Nephron (organoid): ENCODE results near the gene RIMBP2.

Experiments used
- H3K27ac Mint-ChIP-seq, 3 experiments: 2 replicates each; pipeline ENCODE4 v1.8.0; 2020; ENCODE audit warnings: mixed read lengths in 3 of 3, mild to moderate bottlenecking in 2 of 3, moderate library complexity in 1 of 3
- H3K27me3 Mint-ChIP-seq: 2 replicates; pipeline ENCODE4 v1.8.0; 2021; ENCODE audit warnings: low read depth, mild to moderate bottlenecking, moderate library complexity, mixed read lengths
- H3K36me3 Mint-ChIP-seq: 2 replicates; pipeline ENCODE4 v1.8.0; 2020; ENCODE audit warnings: low read depth, mixed read lengths
- H3K4me1 Mint-ChIP-seq: 2 replicates; pipeline ENCODE4 v1.8.0; 2020; ENCODE audit warnings: mixed read lengths
- H3K4me3 Mint-ChIP-seq, 3 experiments: 2 replicates each; pipeline ENCODE4 v1.8.0; 2020; ENCODE audit warnings: mild to moderate bottlenecking in 3 of 3, mixed read lengths in 3 of 3, moderate library complexity in 2 of 3
- H3K9me3 Mint-ChIP-seq: 2 replicates; pipeline ENCODE4 v1.8.0; 2020; ENCODE audit warnings: mixed read lengths
- TF ChIP-seq, protein P1 (sequence below), 3 experiments: fragments of 200-600 bp; sonication (generic); IDR thresholded peaks; one replicate each; pipeline ENCODE4 v1.5.0; 2021; ENCODE audit warnings: antibody characterized with exemption in 3 of 3; ENCODE audit not compliant: unreplicated experiment in 3 of 3

The RIMBP2 gene

DNA sequence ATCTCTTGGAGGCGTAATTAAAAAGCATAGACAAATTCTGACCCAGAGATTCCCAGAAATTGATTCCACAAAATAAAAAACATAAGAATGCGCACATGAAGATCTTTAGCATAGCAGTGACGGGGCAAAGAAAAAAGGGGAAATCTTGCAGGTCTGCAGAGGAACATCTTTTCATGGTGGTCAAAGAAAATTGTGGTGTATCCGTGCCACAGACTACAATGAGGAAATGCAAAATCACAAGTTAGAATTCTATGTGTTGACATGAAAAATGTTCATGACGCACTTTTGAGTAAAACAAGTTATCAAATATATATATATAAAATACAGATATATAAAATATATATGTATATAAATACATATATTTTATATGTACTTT is 101.6 kb downstream of the RIMBP2 start:
- TF ChIP-seq, protein P1, sequence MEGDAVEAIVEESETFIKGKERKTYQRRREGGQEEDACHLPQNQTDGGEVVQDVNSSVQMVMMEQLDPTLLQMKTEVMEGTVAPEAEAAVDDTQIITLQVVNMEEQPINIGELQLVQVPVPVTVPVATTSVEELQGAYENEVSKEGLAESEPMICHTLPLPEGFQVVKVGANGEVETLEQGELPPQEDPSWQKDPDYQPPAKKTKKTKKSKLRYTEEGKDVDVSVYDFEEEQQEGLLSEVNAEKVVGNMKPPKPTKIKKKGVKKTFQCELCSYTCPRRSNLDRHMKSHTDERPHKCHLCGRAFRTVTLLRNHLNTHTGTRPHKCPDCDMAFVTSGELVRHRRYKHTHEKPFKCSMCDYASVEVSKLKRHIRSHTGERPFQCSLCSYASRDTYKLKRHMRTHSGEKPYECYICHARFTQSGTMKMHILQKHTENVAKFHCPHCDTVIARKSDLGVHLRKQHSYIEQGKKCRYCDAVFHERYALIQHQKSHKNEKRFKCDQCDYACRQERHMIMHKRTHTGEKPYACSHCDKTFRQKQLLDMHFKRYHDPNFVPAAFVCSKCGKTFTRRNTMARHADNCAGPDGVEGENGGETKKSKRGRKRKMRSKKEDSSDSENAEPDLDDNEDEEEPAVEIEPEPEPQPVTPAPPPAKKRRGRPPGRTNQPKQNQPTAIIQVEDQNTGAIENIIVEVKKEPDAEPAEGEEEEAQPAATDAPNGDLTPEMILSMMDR (IDR thresholded peaks at IDR 0.05; ENCODE audit: unreplicated experiment in 3 of 3) = no peak
- Mint-ChIP-seq H3K27me3 (no peaks in the 10 kb centered on the region), H3K27ac (no peak overlapping the region), H3K4me1 (no peaks in the 10 kb centered on the region), H3K36me3 (no peaks in the 10 kb centered on the region), H3K9me3 (no peaks in the 10 kb centered on the region), H3K4me3 (no peak overlapping the region)

DNA sequence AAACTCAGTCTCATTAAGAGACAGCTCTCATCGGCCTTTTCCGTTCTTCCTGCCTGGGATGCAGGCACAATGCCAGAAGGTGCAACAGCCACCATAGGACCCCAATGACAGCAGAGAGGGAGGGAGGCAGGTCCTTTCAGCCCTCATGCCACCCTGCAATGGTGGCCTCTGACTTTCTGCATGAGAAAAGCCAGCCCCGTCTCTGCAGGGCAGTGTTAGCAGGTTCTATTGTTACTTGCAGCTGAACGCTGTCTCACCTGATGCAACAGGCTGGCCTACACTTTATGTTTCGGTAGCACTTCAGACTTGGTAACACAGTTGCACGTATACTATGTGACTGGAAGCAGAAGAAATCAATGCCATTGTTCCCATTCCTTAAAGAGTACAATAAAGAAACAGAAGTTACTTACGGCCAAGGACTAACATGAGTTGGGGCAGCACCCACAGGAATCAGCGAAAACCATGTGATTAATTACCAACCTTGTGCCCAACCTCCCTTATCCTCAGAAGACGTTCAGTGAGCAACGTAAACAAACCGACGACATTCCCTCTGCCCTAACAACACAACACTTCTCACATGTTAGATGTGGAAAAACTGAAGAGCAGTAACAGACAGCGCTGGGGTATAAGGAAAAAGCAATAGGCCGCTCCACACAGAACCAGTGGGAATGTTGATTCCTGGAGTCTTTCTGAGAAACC is 102.1 kb downstream of the RIMBP2 start:
- Mint-ChIP-seq H3K27me3 (no peaks in the 10 kb centered on the region), H3K4me3 (no peak overlapping the region), H3K4me1 (no peaks in the 10 kb centered on the region), H3K9me3 (no peaks in the 10 kb centered on the region), H3K36me3 (no peaks in the 10 kb centered on the region), H3K27ac (no peak overlapping the region)
- TF ChIP-seq, protein P1 (IDR thresholded peaks at IDR 0.05; ENCODE audit: unreplicated experiment in 3 of 3) = no peak

DNA sequence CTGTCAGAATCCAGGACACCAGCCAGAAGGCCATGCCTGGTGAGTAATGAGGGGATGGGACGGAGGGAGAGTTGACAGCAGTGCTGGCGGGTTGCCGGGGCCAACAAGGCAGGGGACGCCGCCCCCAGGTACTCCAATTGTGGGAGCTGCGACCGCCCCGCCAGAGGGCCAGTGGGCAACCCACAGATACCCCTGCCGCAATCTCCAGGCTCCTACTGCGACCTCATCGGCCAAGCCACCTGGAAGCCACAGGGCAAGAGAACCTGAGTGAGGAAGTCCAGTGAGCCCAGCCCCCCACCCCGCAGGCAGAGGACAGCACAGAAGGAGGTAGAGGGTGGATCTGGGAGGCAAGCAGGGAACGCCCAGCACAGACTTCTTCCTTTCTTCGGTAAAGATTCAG is 103.0 kb downstream of the RIMBP2 start:
- no peaks in the 10 kb centered on the region for H3K27me3 Mint-ChIP-seq
- H3K36me3 Mint-ChIP-seq = no peaks in the 10 kb centered on the region
- no peaks in the 10 kb centered on the region for H3K9me3 Mint-ChIP-seq
- H3K4me1 Mint-ChIP-seq = no peaks in the 10 kb centered on the region
- TF ChIP-seq, protein P1 (IDR thresholded peaks at IDR 0.05; ENCODE audit: unreplicated experiment in 3 of 3) = no peak
- H3K4me3 Mint-ChIP-seq = no peak overlapping the region
- H3K27ac Mint-ChIP-seq = no peak overlapping the region

DNA sequence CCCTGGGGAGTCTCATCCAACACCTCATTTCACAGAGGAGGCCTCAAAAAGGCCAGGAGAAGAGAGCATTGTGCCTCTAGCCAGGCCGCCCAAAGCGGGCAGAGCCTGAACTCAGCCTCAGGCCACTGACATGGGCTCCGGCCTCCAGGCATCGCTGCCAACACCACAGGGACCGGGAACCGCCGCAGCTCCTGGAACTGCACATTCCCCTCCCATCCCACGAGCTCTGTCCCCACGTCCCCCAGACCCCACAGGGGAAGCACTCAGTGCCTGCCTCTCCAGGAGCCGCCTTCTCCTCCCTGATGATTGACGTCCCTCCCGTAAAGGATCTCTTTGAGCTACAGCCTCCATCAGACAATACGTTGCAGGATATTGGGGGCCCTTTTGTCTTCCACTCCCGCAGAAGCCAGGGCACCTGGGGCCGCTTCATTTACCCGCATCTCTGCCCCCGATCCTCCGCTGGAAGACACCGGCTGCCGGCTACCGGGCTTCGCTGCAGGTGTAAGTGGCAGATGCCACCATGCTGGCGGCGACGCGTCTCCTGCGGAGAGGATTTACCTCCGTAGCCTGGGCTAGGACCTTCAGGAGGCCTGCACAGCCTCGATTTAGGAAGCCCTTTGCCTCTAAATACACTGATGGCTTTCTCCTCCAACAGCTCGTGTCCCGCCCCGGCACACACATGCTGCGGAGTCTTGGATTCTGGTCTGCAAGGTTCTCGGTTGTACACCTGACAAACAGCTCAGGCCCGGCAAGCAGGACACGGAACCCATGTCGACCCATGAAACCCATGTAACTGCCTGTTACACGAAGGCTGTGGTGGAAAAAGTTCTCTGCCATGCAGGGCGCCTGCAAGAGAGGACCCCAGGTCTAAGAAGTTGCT is 104.8 kb downstream of the RIMBP2 start:
- H3K9me3 Mint-ChIP-seq = no peaks in the 10 kb centered on the region
- no peak overlapping the region for H3K4me3 Mint-ChIP-seq
- no peak overlapping the region for H3K27ac Mint-ChIP-seq
- TF ChIP-seq, protein P1 (IDR thresholded peaks at IDR 0.05; ENCODE audit: unreplicated experiment in 3 of 3) = no peak
- no peaks in the 10 kb centered on the region for H3K36me3 Mint-ChIP-seq
- no peaks in the 10 kb centered on the region for H3K4me1 Mint-ChIP-seq
- peaks cover 5% of the 10 kb centered on the region for H3K27me3 Mint-ChIP-seq

DNA sequence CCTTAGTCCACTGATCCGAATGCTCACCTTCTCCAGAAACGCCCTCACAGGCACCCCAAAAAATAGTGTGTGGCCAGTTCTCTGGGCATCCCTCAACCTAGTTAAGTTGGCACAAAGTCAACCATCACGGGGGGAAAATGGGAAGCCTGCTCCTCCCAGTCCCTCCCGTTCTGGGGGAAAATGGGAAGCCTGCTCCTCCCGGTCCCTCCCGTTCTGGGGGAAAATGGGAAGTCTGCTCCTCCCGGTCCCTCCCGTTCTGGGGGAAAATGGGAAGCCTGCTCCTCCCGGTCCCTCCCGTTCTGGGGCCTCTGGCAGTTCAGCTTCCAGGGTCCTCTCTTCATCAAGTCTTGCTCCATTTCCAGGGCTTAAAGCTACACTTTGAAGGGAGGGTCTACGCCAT is 106.1 kb downstream of the RIMBP2 start:
- TF ChIP-seq, protein P1 (IDR thresholded peaks at IDR 0.05; ENCODE audit: unreplicated experiment in 3 of 3) = no peak
- H3K36me3 Mint-ChIP-seq = no peaks in the 10 kb centered on the region
- peaks cover 5% of the 10 kb centered on the region for H3K27me3 Mint-ChIP-seq
- H3K27ac Mint-ChIP-seq = no peak overlapping the region
- no peaks in the 10 kb centered on the region for H3K9me3 Mint-ChIP-seq
- no peaks in the 10 kb centered on the region for H3K4me1 Mint-ChIP-seq
- no peak overlapping the region for H3K4me3 Mint-ChIP-seq
